ENCODE data around the gene STK33.
"Not testable (repeated sequence)": the region's sequence is repeated elsewhere in the genome, so short reads cannot be mapped to it uniquely, and the experiment has no call there.

STK33 gene

DNA sequence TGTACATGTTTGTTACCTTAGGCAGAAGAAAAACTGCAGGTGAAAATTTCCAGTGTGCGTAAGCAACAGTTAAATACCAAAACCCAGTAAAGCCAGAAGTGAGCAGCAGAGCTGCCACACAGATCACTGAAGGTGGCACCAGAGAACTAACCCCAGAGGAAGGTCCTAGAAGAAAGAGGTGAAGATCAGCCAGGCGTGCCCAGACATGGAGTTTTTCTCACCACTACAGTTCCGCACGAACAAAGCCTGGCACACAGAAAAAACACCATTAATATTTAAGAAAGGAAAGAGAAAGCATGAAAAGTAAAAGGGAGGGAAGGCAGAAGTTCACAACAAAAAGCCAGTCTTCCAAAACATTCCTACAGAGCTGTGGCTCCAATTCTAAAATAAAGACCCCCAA lies 60.7 kb downstream of the STK33 start:
- no peak for DNase-seq

DNA sequence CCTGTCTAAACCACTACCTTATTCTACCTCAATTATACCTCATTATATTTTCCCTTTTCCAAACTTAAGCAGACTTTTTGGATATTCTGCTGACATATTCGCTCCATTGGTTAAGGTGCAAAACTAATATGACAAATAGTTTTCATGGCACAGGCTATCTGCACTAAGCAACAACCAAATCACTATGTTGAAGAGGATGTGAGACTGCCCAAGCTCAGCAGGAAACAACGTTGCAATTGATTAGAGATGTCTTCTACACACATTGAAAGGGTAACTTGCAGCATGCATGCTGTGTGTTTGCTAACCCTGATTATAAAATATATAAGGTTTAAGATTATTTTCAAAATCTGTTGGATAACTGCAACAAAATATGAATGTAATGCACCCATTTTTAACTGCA lies 61.6 kb downstream of the STK33 start:
- DNase-seq: no peak

DNA sequence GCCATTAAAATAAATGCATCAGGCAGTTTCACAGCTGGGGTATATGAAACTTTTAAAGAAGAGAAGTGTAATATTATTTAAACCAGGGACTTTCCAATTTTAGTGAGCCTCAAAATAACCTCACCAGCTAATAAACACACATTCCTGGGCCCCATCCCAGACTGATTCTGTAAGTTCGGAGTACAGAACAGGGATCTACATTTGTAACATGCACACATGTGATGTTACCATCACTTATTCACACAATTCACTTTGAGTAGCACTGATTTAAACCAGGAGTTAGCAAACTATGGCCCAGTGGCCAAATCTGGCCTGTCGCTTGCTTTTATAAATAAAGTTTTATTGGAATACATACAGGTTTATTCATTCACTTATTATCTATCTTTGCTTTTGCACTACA lies 62.0 kb downstream of the STK33 start:
- no peak for DNase-seq

DNA sequence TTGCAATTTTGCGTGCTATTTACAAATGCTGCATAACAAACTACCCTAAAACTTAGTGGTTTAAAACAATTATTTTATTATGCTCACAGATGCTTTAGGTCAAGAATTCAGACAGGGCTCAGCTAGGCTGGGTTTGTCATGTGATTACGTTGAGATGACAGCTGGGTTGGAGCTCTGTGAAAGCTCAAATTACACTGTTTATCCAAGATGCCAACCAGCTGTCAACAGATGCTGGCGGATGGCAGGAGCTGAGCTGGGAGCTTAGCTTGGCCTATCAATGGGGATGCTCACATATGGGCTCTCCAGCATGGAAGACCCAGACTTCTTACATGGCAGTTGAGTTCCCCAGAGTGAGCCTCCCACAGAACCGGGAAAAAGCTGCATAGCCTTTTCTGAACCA lies 62.7 kb downstream of the STK33 start:
- no peak for DNase-seq

DNA sequence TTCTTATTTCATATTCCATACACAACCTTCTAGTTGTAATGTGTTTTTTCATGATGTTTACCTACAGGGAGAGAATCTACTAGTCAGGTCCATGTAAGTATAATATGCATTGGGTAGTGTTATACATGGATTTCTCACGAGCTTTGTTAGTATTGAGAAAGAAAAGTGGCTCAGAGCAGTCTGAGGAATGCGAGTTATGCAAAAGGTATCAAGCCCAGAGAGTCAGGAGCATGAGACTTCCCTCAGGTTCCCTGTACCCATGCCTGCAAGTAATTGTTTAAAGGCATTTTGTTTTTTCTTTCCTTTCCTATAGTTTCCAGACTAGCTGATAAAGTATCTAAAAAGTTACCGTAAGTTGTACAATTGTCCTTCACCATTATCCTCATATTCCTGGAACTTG lies 66.1 kb downstream of the STK33 start:
- DNase-seq: no peak

DNA sequence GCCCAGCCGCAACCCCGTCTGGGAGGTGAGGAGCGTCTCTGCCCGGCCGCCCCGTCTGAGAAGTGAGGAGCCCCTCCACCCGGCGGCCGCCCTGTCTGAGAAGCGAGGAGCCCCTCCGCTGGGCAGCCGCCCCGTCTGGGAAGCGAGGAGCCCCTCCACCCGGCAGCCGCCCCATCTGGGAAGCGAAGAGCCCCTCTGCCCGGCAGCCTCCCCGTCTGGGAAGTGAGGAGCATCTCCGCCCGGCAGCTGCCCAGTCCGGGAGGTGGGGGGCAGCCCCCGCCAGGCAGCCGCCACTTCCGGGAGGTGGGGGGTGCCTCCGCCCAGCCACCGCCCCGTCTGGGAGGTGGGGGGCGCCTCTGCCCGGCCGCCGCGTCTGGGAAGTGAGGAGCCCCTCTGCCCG lies 70.6 kb downstream of the STK33 start:
- DNase-seq: no peak

DNA sequence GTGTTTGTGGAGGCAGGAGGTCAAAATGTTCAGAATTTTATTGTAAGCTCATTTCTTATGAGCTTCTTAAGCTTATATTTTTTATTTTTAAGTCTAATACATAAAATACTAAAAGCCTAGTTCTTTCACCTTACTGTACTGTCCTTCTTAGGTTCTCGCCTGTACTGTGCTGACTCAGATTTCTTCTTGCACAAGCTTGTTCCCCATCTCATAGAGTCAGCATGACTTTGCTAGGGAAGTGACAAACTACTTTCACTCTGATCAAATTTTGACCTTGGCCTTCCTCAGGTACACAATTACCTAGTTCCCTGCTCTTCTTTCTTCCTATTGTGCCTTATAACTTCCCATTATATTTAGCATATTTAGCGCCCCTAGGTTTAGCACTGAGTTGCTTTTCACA lies 81.5 kb downstream of the STK33 start:
- DNase-seq: no peak

DNA sequence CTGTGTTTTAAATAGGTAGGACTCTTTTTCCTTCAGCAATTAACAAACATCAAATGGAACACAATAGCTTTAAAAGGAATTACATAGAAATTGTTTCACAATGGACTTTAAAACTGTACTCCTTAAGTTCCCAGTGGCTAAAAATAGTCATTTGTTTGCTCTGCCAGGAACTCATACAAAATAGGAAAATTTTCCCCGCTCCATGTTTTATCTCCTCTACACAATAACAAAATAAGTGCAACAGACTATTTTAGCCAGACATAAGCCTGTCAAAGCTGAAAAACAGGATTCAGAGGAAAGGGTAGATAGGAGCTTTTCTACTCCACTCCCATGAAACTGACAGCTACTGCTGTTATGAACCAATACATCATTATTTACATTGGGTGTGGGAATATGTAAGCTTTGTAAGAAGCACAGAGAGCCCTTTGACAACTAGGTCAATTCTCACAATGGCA lies 90.1 kb downstream of the STK33 start:
- no peak for DNase-seq

DNA sequence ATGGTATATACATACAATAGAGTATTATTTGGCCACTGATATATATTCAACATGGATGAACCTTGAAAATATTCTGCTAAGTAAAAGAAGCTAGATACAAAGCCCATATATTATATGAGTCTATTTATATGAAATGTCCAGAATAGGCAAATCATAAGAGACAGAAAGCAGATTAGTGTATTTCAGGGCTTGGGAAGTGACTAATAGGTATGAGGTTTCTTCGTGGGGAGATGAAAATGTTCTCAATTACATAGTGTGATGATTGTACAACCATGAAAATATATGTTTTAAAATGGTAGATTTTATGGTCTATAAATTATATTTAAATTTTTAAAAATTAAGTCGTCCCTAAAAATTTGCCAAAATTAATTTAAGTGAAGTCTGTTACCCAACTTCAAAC lies 92.2 kb downstream of the STK33 start:
- DNase-seq: no peak

DNA sequence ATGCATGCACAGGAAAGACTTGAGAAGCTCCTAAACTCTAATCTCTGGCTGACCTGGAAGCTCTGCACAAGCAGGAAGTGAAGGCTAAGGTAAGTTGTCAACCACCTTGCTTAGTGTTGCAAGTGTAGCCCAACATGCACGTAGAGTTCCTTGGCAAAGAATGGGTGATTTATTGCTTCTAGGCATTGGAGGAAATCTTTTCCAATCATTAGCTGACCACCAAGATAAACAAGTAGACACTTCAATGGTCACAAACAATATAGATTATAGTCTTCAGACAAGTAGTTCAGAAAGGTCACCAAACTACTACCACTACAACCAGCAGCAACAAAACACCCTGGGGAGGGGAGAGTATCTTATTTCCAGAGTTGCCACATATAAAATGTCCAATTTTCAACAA lies 105.6 kb downstream of the STK33 start:
- no peak for DNase-seq

DNA sequence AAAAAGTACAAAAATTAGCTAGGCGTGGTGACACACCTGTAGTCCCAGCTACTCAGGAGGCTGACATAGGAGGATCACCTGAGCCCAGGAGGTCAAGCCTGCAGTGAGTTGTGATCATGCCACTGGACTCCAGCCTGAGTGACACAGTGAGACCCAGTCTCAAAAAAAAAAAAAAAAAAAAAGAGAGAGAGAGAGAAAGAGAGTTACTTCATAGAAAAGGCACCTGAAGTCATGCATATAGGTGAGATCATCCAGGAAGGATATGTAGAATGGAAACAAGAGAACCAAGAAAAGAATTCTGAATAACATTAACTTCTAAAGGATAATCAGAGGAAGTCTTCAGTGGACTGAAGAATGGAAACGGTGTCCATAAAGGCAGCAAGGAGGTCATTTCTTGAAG lies 106.8 kb downstream of the STK33 start:
- DNase-seq: no peak

DNA sequence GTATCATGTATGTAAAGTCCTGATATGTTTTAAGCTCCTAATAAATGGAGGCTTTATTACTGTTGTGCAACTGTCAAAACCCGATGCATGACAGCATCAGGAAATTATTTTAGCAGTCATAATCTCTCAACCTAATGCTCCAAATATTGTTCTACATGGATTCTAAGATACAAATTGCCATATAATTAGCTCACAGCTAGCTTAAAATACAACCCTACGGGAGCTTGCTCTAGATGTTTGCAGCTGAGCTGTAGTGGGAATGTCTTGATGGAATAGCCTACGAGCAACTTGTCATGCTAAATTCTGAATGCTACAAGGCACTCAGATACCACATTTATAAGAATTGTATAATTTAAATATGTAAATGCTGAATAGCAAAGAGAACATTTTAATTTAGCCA lies 109.8 kb downstream of the STK33 start:
- no peak for DNase-seq

DNA sequence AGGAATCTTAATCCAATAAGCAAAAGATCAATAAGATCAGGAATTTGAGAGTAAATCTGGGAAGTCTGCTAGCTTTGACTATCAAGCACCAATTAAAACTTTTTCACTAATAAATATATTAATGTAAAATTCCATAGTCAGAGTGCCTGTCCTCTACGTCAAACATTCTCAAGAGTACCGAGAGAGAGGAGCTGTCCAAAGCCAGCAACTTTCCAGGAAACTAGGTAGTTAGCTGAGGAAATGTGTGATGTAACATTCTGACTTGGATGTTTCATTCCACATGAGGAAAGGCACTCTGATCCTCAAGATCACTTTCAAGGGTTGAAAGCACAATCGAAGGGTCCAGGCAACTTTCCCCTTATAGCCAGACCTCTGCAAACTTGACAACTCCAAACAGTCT lies 113.2 kb downstream of the STK33 start:
- DNase-seq: no peak

DNA sequence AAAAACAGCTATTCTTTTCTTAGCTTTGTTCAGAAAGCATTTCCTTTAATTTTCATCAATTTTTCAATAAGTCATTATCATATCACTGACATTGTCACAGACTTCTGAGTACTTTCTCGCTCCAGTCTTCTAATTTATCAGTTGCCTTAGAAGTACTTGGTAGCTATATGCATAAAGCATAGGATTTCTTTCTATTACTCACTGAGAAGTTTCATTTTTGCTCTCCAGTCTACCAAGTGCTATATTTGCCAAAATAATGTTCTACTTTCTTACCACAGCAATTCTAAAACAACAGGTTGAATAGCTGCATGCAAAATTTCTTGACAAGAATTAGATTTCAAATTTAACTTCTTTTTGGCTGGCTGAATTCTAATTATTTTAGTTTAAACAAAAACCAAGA lies 116.3 kb downstream of the STK33 start:
- DNase-seq: no peak

DNA sequence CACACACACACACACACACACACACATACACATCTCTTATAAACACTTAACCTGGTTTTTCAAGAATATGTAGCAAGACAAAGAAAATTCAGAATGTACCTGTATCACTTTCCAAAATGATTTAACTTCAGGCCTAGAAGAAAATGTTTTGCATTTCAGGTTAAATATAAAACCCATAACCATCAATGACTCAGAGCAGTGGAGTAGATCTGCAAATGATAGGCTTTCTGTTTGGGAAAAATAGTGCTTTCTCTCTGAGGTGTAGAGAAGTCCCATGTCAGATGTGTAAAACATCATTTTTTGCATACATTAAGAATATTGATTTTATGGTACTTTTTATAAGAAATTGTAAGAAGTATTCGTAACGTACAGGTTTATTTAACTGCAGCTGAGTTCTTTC lies 116.9 kb downstream of the STK33 start:
- DNase-seq: no peak

DNA sequence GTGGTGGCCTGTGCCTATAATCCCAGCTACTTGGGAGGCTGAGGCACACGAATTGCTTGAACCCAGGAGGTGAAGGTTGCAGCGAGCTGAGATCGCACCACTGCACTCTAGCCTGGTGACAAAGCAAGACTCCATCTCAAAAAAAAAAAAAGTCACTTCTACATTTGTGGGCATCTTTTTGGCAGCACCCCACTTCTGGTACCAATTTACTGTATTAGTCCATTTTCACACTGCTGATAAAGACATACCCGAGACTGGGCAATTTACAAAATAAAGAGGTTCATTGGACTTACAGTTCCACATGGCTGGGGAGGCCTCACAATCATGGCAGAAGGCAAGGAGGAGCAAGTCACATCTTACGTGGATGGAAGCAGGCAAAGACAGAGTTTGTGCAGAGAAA lies 126.2 kb downstream of the STK33 start:
- DNase-seq: not testable (repeated sequence)

DNA sequence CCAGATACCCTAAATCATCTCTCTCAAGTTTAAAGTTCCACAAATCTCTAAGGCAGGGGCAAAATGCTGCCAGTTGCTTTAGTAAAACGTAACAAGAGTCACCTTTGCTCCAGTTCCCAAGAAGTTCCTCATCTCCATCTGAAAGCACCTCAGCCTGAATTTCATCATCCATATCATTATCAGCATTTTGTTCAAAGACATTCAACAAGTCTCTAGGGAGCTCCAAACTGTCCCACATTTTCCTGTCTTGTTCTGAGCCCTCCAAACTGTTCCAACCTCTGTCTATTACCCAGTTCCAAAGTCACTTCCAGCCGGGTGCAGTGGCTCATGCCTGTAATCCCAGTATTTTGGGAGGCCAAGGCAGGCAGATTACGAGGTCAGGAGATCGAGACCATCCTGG lies 126.7 kb downstream of the STK33 start:
- not testable (repeated sequence) for DNase-seq

DNA sequence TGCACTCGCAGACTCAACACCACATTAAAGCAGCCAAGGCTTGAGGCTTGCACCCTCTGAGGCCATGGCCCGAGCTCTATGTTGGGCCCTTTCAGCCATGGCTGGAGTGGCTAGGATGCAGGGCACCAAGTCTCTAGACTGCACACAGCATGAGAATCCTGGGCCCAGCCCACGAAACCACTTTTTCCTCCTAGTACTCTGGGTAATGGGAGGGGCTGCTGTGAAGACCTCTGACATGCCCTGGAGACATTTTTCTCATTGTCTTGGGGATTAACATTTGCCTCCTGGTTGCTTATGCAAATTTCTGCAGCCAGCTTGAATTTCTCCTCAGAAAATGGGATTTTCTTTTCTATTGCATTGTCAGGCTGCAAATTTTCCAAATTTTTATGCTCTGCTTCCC lies 127.1 kb downstream of the STK33 start:
- DNase-seq: not testable (repeated sequence)

DNA sequence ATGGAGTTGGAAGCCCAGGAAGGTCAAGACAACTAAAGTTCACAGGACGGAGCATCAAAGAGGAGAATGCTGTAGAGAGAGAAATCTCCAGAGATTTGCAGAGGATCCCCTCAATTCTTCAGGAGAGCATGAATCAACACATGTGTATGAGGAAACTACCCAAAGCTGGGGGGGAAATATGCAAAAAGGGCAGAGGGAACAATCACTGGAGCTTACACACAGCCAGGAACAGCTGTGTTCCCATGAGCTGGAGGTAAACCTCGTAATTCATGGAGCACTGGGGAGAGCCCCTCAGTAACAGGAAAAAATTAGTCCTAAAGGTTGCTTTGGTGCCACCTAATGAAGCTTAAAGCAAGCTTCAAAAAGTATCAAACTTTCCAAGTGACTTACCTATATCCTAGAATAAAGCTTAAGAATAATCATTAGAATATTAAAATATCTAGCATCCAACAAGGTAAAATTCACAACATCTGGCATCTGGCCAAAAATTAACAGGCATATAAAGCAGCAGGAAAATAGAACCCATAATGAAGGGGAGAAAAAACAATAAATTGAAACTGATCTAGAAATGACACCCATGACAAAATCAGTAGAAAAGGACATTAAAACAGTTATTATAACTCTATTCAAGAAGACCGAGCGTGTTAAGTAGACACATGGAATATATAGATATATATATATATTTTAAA lies 134.2 kb downstream of the STK33 start:
- no peak for DNase-seq

DNA sequence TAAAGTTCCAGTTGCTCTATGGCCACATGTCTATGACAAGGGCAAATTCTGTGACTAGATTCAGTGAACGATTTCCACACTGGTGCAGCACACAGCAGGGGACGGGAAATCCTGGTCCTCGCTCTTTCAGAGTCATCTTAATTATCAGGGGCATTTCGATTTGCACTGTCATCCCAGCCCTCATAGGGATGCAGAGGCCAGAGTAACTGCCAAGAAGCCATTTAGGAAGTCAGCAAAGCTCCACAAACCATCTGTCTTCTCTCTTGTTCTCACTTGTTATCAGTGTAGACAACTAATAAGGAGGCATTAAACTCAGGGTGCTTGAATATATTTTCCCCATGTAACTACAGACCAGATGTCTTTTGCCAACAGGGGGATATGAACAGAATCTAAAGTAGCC lies 151.7 kb downstream of the STK33 start:
- DNase-seq: no peak

DNA sequence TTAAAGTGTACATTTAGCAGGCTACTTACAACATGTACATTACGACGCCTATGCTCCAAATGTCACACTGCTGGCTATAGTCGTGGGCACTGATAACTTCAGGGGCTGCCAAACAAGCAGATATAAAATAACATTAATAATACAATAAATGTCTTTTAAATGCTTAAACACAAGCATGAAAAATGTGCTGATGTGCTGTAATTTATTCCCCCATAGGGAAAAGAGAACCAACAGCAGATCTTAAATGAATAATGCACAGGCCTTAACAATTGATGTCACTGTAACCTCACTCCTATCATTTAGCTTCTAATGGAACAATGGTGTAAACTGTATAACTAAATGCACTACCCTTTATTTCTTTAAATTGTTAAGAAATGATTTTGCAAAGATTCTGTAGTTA lies 153.4 kb downstream of the STK33 start:
- no peak for DNase-seq

DNA sequence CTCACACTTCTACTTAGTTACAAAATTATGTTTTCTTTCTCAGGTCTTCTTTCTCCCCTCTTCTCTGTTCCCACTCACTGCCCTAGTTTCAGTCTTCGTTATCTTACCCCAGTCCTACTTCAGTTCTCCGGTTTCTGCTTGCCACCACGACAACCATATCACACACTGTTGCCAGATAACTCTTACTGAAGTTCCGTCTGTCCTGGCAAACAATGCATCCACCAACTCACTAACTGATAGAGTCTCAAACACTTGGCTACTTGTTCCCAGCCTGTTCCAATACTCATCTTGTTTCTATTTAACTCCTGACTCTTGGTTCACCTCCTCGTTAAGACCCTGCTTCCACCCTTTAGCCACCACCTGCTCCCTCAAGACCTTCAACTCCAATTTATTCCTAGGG lies 164.5 kb downstream of the STK33 start:
- no peak for DNase-seq

DNA sequence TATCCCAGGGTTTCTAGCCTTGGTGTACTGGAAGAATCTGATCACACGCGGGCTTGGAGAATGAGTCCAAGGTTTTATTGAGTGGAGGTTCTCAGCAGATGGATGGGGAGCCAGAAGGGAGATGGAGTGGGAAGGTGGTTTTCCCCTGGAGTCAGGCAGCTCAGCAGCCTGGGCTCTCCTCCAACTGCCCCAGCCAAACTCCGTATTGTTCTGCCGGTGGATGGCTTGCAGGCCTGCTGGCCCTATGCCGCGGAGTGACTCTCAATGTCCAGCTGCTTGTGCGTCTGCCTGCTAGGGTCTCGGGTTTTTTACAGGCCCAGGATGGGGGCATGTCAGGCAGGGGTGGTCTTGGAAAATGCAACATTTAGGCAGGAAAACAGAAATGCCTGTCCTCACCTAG lies 168.0 kb downstream of the STK33 start:
- no peak for DNase-seq

DNA sequence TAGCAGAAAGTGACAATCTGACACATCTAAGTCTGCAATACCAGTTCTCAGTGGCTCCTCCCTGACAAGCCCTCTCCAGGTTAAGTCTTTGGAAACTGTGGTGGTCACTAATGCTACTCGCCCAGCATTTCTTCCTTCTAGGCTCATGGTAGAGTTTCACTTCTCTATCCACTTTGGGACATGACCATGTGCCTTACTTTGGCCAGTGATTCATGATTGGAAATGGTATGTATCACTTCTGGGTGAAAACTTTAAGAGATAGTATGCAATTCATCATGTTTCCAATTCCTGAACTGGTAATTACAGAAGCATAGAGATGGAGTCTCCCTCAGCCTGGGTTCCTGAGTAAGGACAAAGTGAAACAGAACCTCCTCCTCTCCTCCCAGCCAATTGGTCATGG lies 178.8 kb downstream of the STK33 start:
- DNase-seq: no peak

DNA sequence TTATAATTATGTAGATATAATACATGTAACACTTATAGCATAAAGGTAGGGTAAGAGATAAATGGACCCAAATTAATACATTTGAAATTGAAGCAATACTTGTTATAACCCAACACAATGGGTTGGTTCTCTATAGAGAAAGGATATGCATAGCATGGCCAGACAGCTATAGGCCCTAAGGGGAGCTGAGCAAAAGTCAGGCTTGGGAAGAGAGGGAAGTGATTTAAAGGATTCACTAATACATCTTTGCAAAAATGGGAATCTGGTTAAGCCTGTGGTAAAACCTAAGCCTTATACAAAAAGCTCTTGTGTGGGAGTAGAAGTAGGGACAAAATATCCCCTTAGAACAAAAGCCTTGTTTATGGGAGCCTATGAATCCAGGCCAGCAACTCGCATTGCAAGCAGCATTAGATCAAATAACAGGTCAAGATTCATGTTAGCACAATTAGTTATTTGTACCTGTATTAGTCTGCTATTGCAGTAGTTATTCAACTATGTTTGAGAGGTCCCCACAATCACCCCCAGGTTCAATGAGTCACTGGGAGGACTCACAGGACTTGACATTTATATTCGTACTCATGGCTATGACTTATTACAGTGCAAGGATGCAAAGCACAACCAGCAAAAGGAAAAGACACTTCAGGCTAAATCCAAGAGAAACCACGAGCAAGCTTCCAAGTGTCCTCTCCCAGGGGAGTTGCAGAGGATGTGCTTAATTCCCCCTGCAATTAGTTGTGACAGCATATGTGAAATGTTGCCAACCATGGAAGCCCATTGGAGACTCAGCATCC lies 185.7 kb downstream of the STK33 start:
- no peak for DNase-seq

Measured in stimulated activated CD4-positive, alpha-beta T cell treated with anti-CD3 and anti-CD28 coated beads, Interleukin-2, amount 100 ng/mL, for 48 hours (primary cell).